ENCODE results near the gene RFC4. TPM values are rescaled to one million over a fixed set of nuclear protein-coding genes. Genes with fewer than 3 reads are reported as not detected.

The RFC4 gene
- total RNA-seq, 4 donors from 2014 or later = 7.3 to 10.9 (median 7.8) TPM

DNA sequence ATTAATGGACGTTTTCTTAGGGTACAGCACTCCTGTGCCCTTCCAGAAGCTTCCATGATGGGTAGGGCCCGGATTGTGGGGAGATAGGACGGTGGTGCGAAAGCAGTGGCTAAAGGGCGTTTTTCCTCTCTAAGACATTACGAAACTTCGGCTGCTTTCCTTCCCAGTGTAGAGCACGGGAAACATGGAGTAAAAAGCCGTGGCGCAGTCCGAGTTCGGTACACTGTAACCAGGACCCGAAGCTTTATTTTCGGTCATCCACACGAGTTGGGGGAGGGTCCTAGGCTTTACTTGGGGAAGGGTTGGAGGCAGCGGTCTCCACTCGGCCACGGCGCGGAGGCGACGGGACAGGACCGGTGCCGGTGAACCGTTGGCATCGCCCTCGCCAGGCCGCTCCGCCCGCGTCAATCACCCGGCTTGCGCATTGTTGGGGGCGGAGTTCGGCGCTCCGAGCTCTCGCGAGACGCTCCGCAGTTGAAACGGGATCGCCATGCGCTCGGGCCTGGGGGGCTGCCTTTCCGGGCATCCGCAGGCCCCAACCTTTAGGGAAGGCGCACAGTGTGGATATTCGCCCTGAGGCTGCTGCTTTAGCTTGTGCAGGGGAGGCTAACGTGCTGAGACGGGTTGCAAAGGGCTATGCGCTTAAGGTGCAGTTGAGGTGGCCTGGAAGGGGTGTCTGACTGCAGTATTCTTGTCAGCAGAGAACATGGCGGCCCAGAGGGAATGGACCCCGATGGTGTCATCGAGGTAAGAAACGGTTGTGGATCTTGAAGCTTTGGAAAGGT lies 22.4 kb downstream of the RFC4 start:
- peak overlapping the region; percentile 96 to 100 (median 99) for H3K27ac ChIP-seq
- peaks cover 33 to 37% of the 10 kb centered on the region in 2 donors for H3K4me1 ChIP-seq
- H3K9me3 ChIP-seq = no peaks in the 10 kb centered on the region
- peak; percentile 84 to 88 for DNase-seq
- intact Hi-C loops (cut with DNase I) = no loop called here
- H3K36me3 ChIP-seq = peaks cover 40 to 49% of the 10 kb centered on the region in 2 donors
- peak overlapping the region; percentile 55 to 99 (median 89) for H3K4me3 ChIP-seq (replicated peaks in 1 of 3)
- no peaks in the 10 kb centered on the region for H3K27me3 ChIP-seq
- WGBS, 2 donors = 0 to 1% methylated on average over 27 to 39 of the region's 56 CpGs
- peak; percentile 84 to 87 for TF ChIP-seq POLR2A (IDR thresholded peaks at IDR 0.05)
- TF ChIP-seq CTCF (IDR thresholded peaks at IDR 0.05) = no peak

- Histone ChIP-seq H3K9me3 (no peaks in the 10 kb centered on the region), H3K27me3 (no peaks in the 10 kb centered on the region), H3K27ac (peak within 1 kb of the TSS; percentile 96 to 100 (median 99)), H3K36me3 (peaks cover 33 to 41% of the 10 kb centered on the region in 2 donors), H3K4me1 (peaks cover 33 to 35% of the 10 kb centered on the region in 2 donors), H3K4me3 (replicated peaks in 1 of 3) (peak within 1 kb of the TSS; percentile 55 to 99 (median 89))
- TF ChIP-seq POLR2A (IDR thresholded peaks at IDR 0.05) (peak; percentile 85 to 88), CTCF (IDR thresholded peaks at IDR 0.05) (no peak)
- peak; percentile 91 for DNase-seq
- 0% methylated on average over 19 to 37 of the region's 60 CpGs for WGBS, 2 donors
- intact Hi-C loops (cut with DNase I) = no loop called here
These were observed 23.1 kb downstream of the RFC4 start, which contains the start of gene EIF4A2 for GRCh38 chr3:186783058-186783730. EIF4A2 (plus strand) TSS chr3:186783577; CDS start chr3:186783611, 34 bp downstream.

GRCh38 chr3:186782542-186783057 lies 23.7 kb downstream of the RFC4 start:
- Histone ChIP-seq H3K36me3 (peaks cover 27 to 35% of the 10 kb centered on the region in 2 donors), H3K9me3 (no peaks in the 10 kb centered on the region), H3K4me3 (replicated peaks in 1 of 3) (peak overlapping the region; percentile 55 to 99 (median 89)), H3K4me1 (peaks cover 29 to 30% of the 10 kb centered on the region in 2 donors), H3K27ac (peak overlapping the region; percentile 96 to 100 (median 99)), H3K27me3 (no peaks in the 10 kb centered on the region)
- no peak for DNase-seq
- intact Hi-C loops (cut with DNase I) = no loop called here
- TF ChIP-seq POLR2A (IDR thresholded peaks at IDR 0.05) = no peak
- no peak for TF ChIP-seq CTCF (IDR thresholded peaks at IDR 0.05)
- 3 to 7% methylated on average over 20 to 21 of the region's 21 CpGs for WGBS, 2 donors

- intact Hi-C loops (cut with DNase I) = no loop called here
- TF ChIP-seq CTCF (IDR thresholded peaks at IDR 0.05) = no peak
- no peak for TF ChIP-seq POLR2A (IDR thresholded peaks at IDR 0.05)
These were observed 27.1 kb downstream of the RFC4 start for GRCh38 chr3:186779204-186779603.

More at GRCh38 chr3:186779204-186779603, 27.1 kb downstream of the RFC4 start:
- Histone ChIP-seq H3K27me3 (no peaks in the 10 kb centered on the region), H3K4me1 (no peaks in the 10 kb centered on the region), H3K27ac (no peak overlapping the region), H3K36me3 (peaks cover 0 to 1% of the 10 kb centered on the region in 2 donors), H3K4me3 (replicated peaks in 1 of 3) (no peak overlapping the region), H3K9me3 (no peaks in the 10 kb centered on the region)
- DNase-seq = no peak
- 92 to 96% methylated on average over 5 of the region's 5 CpGs for WGBS, 2 donors

Data from thyroid gland (tissue), 4 donors.